Smooth muscle cell (in vitro differentiated cells): Measurements from ENCODE around the gene C19orf73. TPM values are rescaled to one million over a fixed set of nuclear protein-coding genes. Genes with fewer than 3 reads are reported as not detected.

Source experiments
- DNase-seq: peaks from one replicate; lab custom pipeline; 2025; ENCODE audit not compliant: unreplicated experiment; lab: John Stamatoyannopoulos, UW
- H2AFZ ChIP-seq: fragments of 200-600 bp; sonication (generic); 2 replicates; pipeline ENCODE4 v1.6.0; 2016; ENCODE audit warnings: antibody characterized with exemption, low read depth, mild to moderate bottlenecking
- H3F3A ChIP-seq: fragments of 200-600 bp; sonication (generic); 2 replicates; pipeline ENCODE4 v1.6.0; 2017; ENCODE audit warnings: antibody characterized with exemption, low read depth
- H3K27ac ChIP-seq: fragments of 200-600 bp; sonication (generic); 2 replicates; pipeline ENCODE4 v1.5.1; 2016; ENCODE audit warnings: low read depth, mild to moderate bottlenecking
- H3K27me3 ChIP-seq: fragments of 200-600 bp; sonication (generic); 2 replicates; pipeline ENCODE4 v1.6.1; 2016; ENCODE audit warnings: low read depth, mild to moderate bottlenecking
- H3K36me3 ChIP-seq: fragments of 200-600 bp; sonication (generic); 2 replicates; pipeline ENCODE4 v1.5.1; 2016; ENCODE audit warnings: low read depth
- H3K4me1 ChIP-seq: fragments of 200-600 bp; sonication (generic); 2 replicates; pipeline ENCODE4 v1.5.1; 2016; ENCODE audit warnings: low read depth
- H3K4me2 ChIP-seq: fragments of 200-600 bp; sonication (generic); 2 replicates; pipeline ENCODE4 v1.6.0; 2016; ENCODE audit warnings: mild to moderate bottlenecking
- H3K4me3 ChIP-seq: fragments of 200-600 bp; sonication (generic); 2 replicates; pipeline ENCODE4 v1.5.1; 2016; ENCODE audit warnings: mild to moderate bottlenecking
- H3K79me2 ChIP-seq: fragments of 200-600 bp; sonication (generic); 2 replicates; pipeline ENCODE4 v1.6.0; 2016; ENCODE audit warnings: low read depth, mild to moderate bottlenecking
- H3K9ac ChIP-seq: fragments of 200-600 bp; sonication (generic); 2 replicates; pipeline ENCODE4 v1.6.0; 2016; ENCODE audit warnings: low read depth
- H3K9me3 ChIP-seq: fragments of 200-600 bp; sonication (generic); replicated peaks from 2 replicates; pipeline ENCODE4 v1.5.1; 2016; ENCODE audit warnings: low read depth
- H4K20me1 ChIP-seq: fragments of 200-600 bp; sonication (generic); 2 replicates; pipeline ENCODE4 v1.6.0; 2016; ENCODE audit warnings: low read depth
- CTCF ChIP-seq: fragments of 200-600 bp; sonication (generic); IDR thresholded peaks from 2 replicates; pipeline ENCODE4 v1.5.1; 2017; ENCODE audit warnings: borderline replicate concordance, mild to moderate bottlenecking, antibody characterized with exemption; ENCODE audit not compliant: insufficient read depth, poor library complexity, severe bottlenecking
- WGBS: methylation state at CpG from one replicate; pipeline ENCODE4 v1.1.7; 2016; ENCODE audit warnings: low lambda C conversion rate; 5-methylcytosine and 5-hydroxymethylcytosine counted together
- polyA plus RNA-seq: library from polyadenylated mRNA; unstranded; fragments of >200 nt; fragmentation: Nextera tagmentation; extraction: Ambion mirVana; gene quantifications from 2 replicates; pipeline ENCODE4 v1.2.1, GENCODE V29; 2016
- total RNA-seq: library from RNA; depleted of rRNA; stranded (reverse); fragments of >200 nt; gene quantifications from 2 replicates; pipeline ENCODE4 v1.2.3, GENCODE V29; 2014

The C19orf73 gene
- total and polyA plus RNA-seq, 2 experiments from 2014 or later, result 0.74 to 2.9 TPM

GRCh38 chr19:49117677-49118564 is 1.0 kb downstream of the C19orf73 start:
- Histone ChIP-seq H3K36me3 (no peaks in the 10 kb centered on the region), H3K4me1 (peaks cover 14% of the 10 kb centered on the region), H3K9me3 (no peaks in the 10 kb centered on the region), H3K4me2 (peak overlapping the region; percentile 83), H3K4me3 (peak overlapping the region; percentile 61), H3K27ac (peak overlapping the region; percentile 79), H4K20me1 (peaks cover 4% of the 10 kb centered on the region), H3K9ac (peak overlapping the region; percentile 33), H3F3A (peaks cover 10% of the 10 kb centered on the region), H2AFZ (no peak overlapping the region), H3K27me3 (no peaks in the 10 kb centered on the region), H3K79me2 (no peaks in the 10 kb centered on the region)
- no peak for DNase-seq
- TF ChIP-seq CTCF, result no peak
- 80% methylated on average over 22 of the region's 26 CpGs for WGBS

GRCh38 chr19:49116544-49116943 is 2.4 kb downstream of the C19orf73 start:
- Histone ChIP-seq H3K4me2 (no peak overlapping the region), H3K4me3 (no peak overlapping the region), H3K79me2 (no peaks in the 10 kb centered on the region), H3K9me3 (no peaks in the 10 kb centered on the region), H3K27ac (no peak overlapping the region), H4K20me1 (peaks cover 4% of the 10 kb centered on the region), H3K27me3 (no peaks in the 10 kb centered on the region), H3K4me1 (peaks cover 14% of the 10 kb centered on the region), H2AFZ (no peak overlapping the region), H3K9ac (no peak overlapping the region), H3F3A (peaks cover 10% of the 10 kb centered on the region), H3K36me3 (no peaks in the 10 kb centered on the region)
- TF ChIP-seq CTCF, result no peak
- DNase-seq, result no peak
- 79% methylated on average over 1 of the region's 1 CpG for WGBS

- WGBS, result 10% methylated on average over 46 of the region's 68 CpGs
- peak overlapping the region; percentile 68 for H2AFZ ChIP-seq
- DNase-seq, result peak; percentile 74
Measured at GRCh38 chr19:49114630-49115363, 4.1 kb downstream of the C19orf73 start.

More at GRCh38 chr19:49114630-49115363, 4.1 kb downstream of the C19orf73 start:
- Histone ChIP-seq H3K4me3 (peak overlapping the region; percentile 71), H3K27ac (no peak overlapping the region), H4K20me1 (peaks cover 13% of the 10 kb centered on the region), H3K79me2 (no peaks in the 10 kb centered on the region), H3K4me2 (peak overlapping the region; percentile 87), H3K36me3 (no peaks in the 10 kb centered on the region), H3F3A (peaks cover 16% of the 10 kb centered on the region), H3K9ac (peak overlapping the region; percentile 33), H3K27me3 (no peaks in the 10 kb centered on the region), H3K4me1 (peaks cover 13% of the 10 kb centered on the region), H3K9me3 (no peaks in the 10 kb centered on the region)
- TF ChIP-seq CTCF, result no peak
